Measurements from ENCODE around the gene APBB3. TPM values are rescaled to one million over a fixed set of nuclear protein-coding genes. Genes with fewer than 3 reads are reported as not detected.

Gene APBB3
- total RNA-seq, 1 donor from 2014 or later, result 21.5 TPM

GRCh38 chr5:140556438-140556837, 8.0 kb downstream of the APBB3 start:
- no peak for DNase-seq (ENCODE audit: low spot score)

GRCh38 chr5:140555747-140556312, 8.6 kb downstream of the APBB3 start:
- DNase-seq (ENCODE audit: low spot score), result no peak

- DNase-seq (ENCODE audit: low spot score), result no peak
Measured at GRCh38 chr5:140554454-140554853, 9.9 kb downstream of the APBB3 start.

GRCh38 chr5:140553657-140554056, 10.7 kb downstream of the APBB3 start:
- DNase-seq (ENCODE audit: low spot score), result no peak

- DNase-seq (ENCODE audit: low spot score), result no peak
Measured at GRCh38 chr5:140551872-140552271, 12.5 kb downstream of the APBB3 start.

- DNase-seq (ENCODE audit: low spot score), result no peak
Measured at GRCh38 chr5:140550147-140551079, 14.0 kb downstream of the APBB3 start.

GRCh38 chr5:140549237-140550144, 14.9 kb downstream of the APBB3 start:
- DNase-seq (ENCODE audit: low spot score), result no peak

- no peak for DNase-seq (ENCODE audit: low spot score)
Measured at GRCh38 chr5:140548791-140549190, 15.6 kb downstream of the APBB3 start.

GRCh38 chr5:140548300-140548688, 16.1 kb downstream of the APBB3 start:
- no peak for DNase-seq (ENCODE audit: low spot score)

- peak; percentile 99 for DNase-seq (ENCODE audit: low spot score)
Measured at GRCh38 chr5:140547508-140548299, 16.7 kb downstream of the APBB3 start, which contains the start of gene EIF4EBP3. TSS of gene EIF4EBP3 (plus strand) at chr5:140547662. CDS start at chr5:140547738, 76 bp downstream.

GRCh38 chr5:140546851-140547507, 17.4 kb downstream of the APBB3 start:
- DNase-seq (ENCODE audit: low spot score), result no peak

- no peak for DNase-seq (ENCODE audit: low spot score)
Measured at GRCh38 chr5:140545606-140546005, 18.8 kb downstream of the APBB3 start.

GRCh38 chr5:140544986-140545385, 19.4 kb downstream of the APBB3 start:
- DNase-seq (ENCODE audit: low spot score), result no peak

- no peak for DNase-seq (ENCODE audit: low spot score)
Measured at GRCh38 chr5:140542972-140543371, 21.4 kb downstream of the APBB3 start.

GRCh38 chr5:140540227-140540626, 24.2 kb downstream of the APBB3 start:
- DNase-seq (ENCODE audit: low spot score), result no peak

- no peak for DNase-seq (ENCODE audit: low spot score)
Measured at GRCh38 chr5:140524003-140524402, 40.4 kb downstream of the APBB3 start.

GRCh38 chr5:140513124-140513523, 51.3 kb downstream of the APBB3 start:
- DNase-seq (ENCODE audit: low spot score), result no peak

GRCh38 chr5:140509898-140510297, 54.5 kb downstream of the APBB3 start:
- DNase-seq (ENCODE audit: low spot score), result no peak
